ENCODE data around the gene TRAF5.

- no peak for TF ChIP-seq SIN3A (IDR thresholded peaks at IDR 0.05; ENCODE audit: borderline replicate concordance, insufficient read depth, low read length)
- no peak for TF ChIP-seq TAF1 (IDR thresholded peaks at IDR 0.05; ENCODE audit: borderline replicate concordance, insufficient read depth, low read length)
- peak; percentile 31; the same call in 1 of the 2 replicates for TF ChIP-seq POLR2AphosphoS5 (IDR thresholded peaks at IDR 0.05; ENCODE audit: low read depth, low read length)
Observed at GRCh38 chr1:211326528-211327345, at the start of gene TRAF5.
